NCI-H1092 treated with DMSO at 0.1 percent for 48 hours (cell line): Measurements from ENCODE around the gene PMVK.
"Not testable (repeated sequence)": the region's sequence is repeated elsewhere in the genome, so short reads cannot be mapped to it uniquely, and the experiment has no call there.

ENCODE experiments used
- DNase-seq: peaks from one replicate; lab custom pipeline; 2025; lab: John Stamatoyannopoulos, UW

The PMVK gene

GRCh38 chr1:154912755-154913154 lies 23.8 kb downstream of the PMVK start:
- no peak for DNase-seq

DNA sequence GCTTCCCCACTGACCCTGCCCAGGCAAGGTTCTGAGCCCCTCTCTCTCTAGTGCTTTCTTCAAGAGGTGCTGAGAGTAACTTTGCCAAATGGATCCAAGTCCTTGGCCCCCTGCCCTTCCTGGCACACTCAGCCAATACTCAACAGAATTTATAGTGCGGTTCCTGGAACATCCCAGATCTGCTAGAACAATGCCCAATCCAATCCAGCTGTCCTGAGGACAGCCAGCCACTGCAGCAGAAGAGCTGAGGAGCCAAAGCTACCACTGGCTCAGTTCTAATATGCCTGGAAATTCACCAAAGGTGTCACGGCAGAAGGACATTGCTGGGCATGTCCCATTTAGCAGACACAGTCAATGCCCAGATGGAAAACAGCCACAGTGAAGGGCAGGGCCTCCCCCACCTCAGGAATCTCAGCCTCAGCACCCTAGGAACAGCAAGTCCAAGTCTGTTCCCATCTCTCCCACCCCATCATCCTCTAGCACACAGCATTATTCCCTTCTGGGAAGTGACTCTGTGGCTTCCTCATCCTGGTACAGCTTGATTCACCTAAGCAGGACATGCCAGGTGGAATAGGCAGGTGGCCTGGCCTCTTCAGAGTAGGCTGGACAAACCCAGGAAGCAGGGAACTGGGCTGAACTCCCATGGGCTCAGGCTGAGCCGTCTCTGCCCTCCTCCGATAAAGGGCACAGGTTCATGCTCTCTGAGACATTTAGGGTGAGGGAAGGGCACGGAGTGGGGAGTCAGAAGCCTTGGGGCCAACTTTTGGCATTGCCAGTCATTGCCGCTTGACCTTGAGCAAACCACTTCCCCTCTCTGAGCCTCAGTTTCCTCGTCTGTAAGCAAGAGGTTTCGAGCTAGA lies 24.6 kb downstream of the PMVK start:
- DNase-seq = no peak

- DNase-seq = no peak
Observed at GRCh38 chr1:154910851-154911250, 25.7 kb downstream of the PMVK start.

DNA sequence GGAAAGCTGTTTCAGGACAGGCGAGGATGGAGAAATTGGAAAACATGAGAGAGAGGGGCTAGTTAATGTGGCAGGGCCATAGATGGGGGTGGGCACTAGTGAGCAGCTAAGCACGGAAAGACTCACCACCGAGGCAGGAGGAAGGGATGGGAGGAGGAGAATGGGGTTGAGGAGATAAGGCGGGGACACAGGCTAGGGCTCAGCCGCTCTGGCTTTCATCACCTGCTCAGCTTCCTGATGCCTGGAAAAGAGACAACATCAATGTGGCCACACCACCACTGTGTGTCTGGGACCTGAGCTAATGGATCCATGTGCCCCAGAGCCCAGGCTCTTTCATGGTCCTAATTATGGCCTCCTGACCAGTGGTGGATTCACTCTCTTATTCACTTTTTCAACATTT lies 27.6 kb downstream of the PMVK start:
- DNase-seq = no peak

- DNase-seq = not testable (repeated sequence)
Observed at GRCh38 chr1:154908129-154908528, 28.4 kb downstream of the PMVK start.

- DNase-seq = no peak
Observed at GRCh38 chr1:154906621-154907081, 29.9 kb downstream of the PMVK start.

DNA sequence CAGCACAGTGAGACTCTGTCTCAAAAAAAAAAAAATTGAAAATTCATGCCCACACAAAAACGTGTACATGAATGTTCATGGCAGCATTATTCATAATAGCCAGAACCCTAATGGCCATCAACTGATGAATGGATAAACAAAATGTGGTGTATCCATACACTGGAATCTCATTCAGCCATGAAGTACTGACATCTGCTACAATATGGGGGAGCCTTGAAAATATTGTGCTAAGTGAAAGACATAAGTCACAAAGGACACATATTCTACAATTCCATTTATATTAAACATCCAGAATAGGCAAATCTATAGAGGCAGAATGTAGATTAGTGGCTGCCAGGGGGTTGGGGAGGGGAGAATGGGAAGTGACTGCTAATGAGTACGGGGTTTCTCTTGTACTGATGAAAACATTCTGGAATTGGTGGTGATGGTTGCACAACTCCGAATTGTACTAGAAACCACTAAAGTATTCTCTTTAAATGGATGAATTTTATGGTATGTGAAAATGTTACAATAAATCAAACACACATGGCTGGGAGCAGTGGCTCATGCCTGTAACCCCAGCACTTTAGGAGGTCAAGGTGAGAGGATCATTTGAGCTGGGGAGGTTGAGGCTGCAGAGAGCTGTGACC lies 33.5 kb downstream of the PMVK start:
- no peak for DNase-seq

DNA sequence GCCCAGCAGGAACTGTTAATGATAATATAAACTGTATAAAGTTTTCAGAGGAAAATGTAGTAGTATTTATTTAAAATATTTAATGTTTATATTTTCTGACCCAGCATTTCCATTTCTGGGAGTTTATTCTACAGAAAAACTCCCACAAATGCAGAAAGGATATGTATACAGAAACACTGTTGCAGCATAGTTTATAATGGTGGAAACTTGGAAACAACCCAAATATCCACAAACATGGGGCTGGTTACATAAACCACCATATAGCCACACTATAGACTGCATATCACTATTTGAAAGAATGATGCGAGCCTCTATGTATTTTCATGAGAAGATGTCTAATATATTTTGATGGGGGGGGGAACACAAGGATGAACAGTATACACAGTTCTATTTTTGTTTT lies 34.9 kb downstream of the PMVK start:
- DNase-seq = no peak

DNA sequence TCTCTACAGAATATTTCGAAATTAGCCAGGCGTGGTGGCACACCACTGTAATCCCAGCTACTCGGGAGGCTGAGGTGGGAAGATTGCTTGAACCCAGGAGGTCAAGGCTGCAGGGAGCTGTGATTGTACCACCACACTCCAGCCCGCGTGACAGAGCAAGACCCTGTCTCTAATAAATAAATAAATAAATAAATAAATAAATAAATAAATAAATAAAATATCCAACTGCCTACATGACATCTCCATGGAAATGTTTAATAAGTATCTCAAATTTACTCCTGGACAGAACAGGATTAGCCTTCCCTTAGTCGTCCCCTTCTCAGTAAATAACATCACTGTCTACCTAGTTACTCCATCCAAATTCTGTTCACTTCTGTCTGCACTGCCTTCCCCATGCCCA lies 37.5 kb downstream of the PMVK start:
- no peak for DNase-seq

- no peak for DNase-seq
Observed at GRCh38 chr1:154896771-154897286, 39.7 kb downstream of the PMVK start.

DNA sequence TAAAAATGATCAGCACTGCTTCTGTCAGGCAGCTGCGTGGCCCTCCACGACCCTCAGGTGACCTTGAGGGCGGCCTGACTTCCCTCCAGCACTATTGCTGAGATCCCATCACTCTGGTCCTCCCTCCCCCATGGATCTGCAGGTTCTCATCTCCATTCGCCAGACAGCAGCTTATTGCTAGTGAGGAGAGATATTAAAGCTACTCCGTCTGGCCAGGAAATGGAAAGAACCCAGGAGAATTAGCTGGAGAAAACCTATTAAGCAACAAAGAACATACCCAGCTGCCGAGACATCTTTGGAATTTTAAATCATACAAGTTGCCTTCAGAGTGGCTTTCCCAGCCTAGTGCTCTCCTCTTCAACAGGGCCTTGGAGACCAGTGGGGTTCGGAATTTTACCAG lies 40.7 kb downstream of the PMVK start:
- no peak for DNase-seq

GRCh38 chr1:154891452-154891851 lies 45.1 kb downstream of the PMVK start:
- DNase-seq = no peak

DNA sequence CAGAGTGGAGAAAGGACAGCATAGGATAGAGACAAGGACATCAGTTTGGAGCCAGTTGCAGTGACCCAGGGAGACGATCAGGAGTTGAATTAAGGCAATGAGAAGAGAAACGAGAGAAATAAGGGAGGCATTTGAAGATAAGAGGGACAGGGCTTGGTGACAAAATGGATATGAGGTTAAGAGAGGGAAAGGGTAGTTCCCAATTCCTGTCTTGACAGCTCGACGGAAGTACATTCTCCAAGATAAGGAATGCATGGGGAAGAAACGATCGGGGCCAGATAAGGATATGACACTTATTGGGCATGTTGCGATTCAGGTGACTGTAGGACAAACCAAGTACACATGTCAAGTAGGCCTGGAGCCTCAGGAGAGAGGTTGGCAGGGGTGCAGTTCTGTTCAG lies 47.8 kb downstream of the PMVK start:
- DNase-seq = no peak

DNA sequence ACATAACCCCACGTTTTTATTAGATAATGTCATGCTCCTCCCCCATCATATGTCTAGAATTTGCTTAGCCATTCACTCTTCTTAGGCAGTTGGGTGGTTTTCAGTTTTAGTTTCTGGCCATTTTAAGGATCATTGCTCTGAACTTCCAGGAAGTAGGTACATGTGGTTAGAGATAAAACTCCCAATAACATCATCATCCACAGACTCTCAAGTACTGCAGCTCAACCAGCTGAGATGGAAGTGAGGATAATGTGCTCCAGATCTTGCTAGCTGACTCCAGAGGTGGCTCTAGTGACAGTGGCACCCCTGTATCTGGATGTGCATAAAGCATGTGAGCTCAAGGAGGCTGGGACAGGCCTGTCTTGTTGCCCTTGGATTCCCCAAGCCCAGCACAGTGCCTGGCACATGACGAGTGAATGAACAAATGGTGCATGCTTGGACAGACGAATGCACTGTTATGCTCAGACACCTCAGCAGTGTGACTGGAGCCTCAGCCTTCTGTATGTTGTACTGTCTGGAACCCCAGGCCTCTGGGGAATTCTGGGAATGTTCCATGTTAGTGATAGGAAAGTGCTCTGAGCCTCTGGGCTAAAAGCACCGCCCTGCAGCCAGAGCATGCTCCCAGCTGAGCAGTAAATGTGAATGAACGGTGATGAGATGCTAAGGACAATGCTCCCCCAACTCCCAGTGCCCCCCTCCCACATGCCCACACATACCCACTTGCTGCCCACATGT lies 50.1 kb downstream of the PMVK start:
- no peak for DNase-seq

DNA sequence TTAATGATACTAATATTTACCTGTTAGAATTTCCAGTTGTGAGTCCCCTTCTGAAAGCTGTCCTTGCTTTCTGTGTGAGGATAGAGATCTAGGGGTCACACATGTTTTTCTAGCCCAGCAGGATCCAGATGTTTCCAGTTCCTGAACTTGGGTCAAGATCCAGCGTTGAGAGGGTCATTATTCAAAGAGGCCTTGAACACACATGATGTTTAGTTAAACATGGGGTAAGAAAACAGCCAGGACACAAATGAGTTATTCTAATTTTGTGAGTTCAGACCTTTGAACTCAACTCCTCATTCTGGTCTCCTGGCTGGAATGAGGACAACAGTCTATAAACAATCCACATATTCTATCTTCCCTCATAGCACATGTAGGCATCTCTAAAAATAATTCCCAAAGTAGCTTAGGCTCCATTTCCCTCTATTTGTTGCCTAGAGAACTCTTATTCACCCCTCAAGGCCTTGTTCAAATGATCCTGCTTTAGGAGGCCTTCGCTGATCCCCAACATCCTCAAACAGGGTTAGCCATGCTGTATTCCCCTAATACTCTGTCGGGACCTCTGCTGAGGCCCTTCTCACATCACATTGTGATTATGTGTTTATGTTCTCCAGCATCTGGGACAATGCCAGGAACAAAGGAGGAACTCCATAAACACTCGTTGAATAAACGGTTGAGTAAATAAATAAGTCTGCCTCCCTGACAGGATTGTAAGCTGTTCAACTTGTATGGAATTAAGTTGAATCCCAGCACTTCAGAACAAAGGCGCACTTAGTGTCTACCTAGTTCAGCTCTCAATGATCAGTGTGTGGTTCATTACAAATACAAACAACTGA lies 51.4 kb downstream of the PMVK start:
- DNase-seq = no peak

DNA sequence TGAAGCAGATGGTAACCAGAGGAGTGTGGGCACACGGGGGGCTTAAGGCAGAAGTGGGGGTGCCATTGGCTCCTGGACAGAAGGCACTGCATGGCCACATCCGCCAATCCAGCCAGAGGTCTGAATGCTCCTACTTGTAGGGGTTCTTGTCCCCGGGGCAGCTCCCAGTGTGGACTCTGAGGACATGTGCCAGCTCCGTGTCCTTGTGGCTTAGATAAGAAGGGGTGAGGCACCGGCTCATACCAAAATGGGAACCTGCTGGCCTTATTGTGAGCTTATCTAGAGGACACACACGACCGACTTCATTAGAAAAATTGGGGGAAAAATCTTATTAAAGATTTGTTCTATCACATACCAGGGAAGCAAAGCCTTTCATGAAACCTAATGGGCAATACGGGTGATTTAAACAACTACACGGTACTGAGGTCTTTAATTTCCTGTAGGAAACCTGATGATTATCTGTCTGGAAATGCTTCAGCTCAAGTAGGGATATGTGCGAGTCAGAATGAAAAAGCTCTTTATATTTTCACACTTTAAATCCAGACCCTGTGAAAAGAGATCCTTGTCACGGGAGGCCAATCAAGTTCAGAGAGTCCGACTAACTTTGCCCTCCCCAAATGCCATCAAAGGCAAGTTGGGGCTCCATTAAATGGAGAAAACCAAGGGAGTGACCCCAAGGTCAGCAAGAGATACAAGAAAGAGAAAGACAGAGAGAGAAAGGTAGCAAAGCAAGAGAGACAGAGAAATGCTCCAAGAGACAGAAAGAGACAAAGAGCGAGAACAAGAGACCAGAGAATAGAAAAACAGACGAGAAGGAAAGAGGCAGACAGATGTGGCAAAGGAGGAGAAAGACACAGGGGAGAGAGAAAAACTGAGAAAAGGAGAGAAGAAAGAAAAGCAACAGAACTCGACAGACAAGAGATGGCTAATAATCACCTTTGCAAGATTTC lies 52.3 kb downstream of the PMVK start:
- no peak for DNase-seq

DNA sequence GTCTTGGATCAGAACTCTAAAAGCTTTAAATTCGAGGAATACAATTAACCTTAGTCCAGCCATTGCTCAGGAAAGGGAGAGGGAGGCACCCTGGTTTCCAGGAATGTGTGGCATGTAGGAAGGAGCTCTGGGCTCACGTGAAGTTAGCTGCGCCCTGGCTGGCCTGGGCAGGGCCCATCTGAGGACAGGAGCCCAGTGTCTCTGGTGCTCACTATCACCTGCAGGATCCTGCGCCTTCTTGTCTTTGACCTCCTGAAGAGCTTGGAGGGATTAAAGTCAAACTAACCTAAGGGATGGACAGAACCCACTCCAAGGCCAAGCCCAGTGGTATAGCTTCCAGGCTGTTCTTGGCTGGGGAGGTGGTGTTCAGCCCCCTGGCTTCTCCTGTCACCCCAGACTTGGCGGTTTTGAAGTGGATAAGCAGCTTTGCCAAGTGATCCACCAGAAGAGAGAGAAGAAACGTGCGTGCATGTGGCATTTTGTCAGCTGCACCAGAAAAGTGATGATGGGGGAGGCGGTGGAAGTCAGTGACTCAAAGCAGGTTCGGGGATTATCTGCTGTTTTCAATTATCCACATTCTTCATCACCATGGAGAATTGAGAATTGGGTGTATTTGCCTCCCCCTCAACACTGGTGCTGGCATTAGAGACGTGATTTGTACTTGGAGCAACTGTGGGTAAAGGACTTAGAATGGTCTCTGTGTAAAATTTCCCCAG lies 54.5 kb downstream of the PMVK start:
- no peak for DNase-seq

- DNase-seq = no peak
Observed at GRCh38 chr1:154880671-154881070, 55.8 kb downstream of the PMVK start.

DNA sequence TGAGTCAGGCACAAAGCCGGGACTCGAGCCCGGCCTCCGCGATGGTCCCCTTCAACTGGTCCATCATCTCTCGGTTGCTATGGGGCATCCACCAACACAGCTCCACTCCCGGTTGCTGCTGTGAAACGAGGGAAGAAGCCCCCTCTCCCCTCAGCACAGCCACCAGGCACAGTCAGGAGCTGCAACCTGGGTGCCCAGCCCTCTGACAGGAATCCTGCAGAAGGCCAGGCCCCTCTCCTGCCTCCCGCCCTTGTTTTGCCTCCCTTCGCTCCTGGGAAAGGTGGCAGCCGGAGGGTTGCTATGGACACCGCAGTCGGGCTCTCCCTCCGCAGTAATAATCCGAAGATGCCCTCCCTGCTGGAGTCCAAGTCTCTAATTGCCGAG lies 57.5 kb downstream of the PMVK start:
- no peak for DNase-seq
